NCI-H82 treated with DMSO at 0.1 percent for 48 hours (cell line): ENCODE results near the gene WWOX.

Experiments used
- DNase-seq: peaks from one replicate; lab custom pipeline; 2025; ENCODE audit not compliant: unreplicated experiment; lab: John Stamatoyannopoulos, UW

Gene WWOX

GRCh38 chr16:78192734-78193488 is 93.5 kb downstream of the WWOX start:
- no peak for DNase-seq

GRCh38 chr16:78194948-78195347 is 95.5 kb downstream of the WWOX start:
- DNase-seq = no peak

- no peak for DNase-seq
These were observed 96.3 kb downstream of the WWOX start for GRCh38 chr16:78195797-78196196.

- DNase-seq = no peak
These were observed 97.0 kb downstream of the WWOX start for GRCh38 chr16:78196502-78196901.

GRCh38 chr16:78198288-78198687 is 98.8 kb downstream of the WWOX start:
- no peak for DNase-seq

GRCh38 chr16:78199325-78200022 is 100.0 kb downstream of the WWOX start:
- DNase-seq = no peak

- DNase-seq = no peak
These were observed 100.6 kb downstream of the WWOX start for GRCh38 chr16:78200023-78200389.

GRCh38 chr16:78200623-78201096 is 101.2 kb downstream of the WWOX start:
- no peak for DNase-seq

- no peak for DNase-seq
These were observed 106.1 kb downstream of the WWOX start for GRCh38 chr16:78205506-78205905.

- no peak for DNase-seq
These were observed 107.3 kb downstream of the WWOX start for GRCh38 chr16:78206623-78207223.

GRCh38 chr16:78209951-78210661 is 110.7 kb downstream of the WWOX start:
- DNase-seq = no peak

GRCh38 chr16:78211020-78211599 is 111.7 kb downstream of the WWOX start:
- DNase-seq = no peak

- DNase-seq = no peak
These were observed 112.5 kb downstream of the WWOX start for GRCh38 chr16:78211946-78212345.

- no peak for DNase-seq
These were observed 113.2 kb downstream of the WWOX start for GRCh38 chr16:78212674-78213073.

- DNase-seq = no peak
These were observed 114.3 kb downstream of the WWOX start for GRCh38 chr16:78213751-78214150.

GRCh38 chr16:78215222-78215621 is 115.8 kb downstream of the WWOX start:
- DNase-seq = no peak

GRCh38 chr16:78216166-78216745 is 116.8 kb downstream of the WWOX start:
- DNase-seq = no peak

- no peak for DNase-seq
These were observed 117.8 kb downstream of the WWOX start for GRCh38 chr16:78217276-78217675.

- DNase-seq = no peak
These were observed 118.8 kb downstream of the WWOX start for GRCh38 chr16:78218279-78218678.

- no peak for DNase-seq
These were observed 119.6 kb downstream of the WWOX start for GRCh38 chr16:78218856-78219651.
